Activated CD4-positive, CD25-positive, alpha-beta regulatory T cell treated with anti-CD3 and anti-CD28 coated beads, Interleukin-2, amount 50 U/mL, for 16 hours (primary cell): Measurements from ENCODE around the gene PRPF18.

Experiments used
- DNase-seq: peaks from one replicate; pipeline ENCODE4 v3.0.0-alpha.2; 2020; ENCODE audit warnings: low read depth, low spot score

Gene PRPF18

DNA sequence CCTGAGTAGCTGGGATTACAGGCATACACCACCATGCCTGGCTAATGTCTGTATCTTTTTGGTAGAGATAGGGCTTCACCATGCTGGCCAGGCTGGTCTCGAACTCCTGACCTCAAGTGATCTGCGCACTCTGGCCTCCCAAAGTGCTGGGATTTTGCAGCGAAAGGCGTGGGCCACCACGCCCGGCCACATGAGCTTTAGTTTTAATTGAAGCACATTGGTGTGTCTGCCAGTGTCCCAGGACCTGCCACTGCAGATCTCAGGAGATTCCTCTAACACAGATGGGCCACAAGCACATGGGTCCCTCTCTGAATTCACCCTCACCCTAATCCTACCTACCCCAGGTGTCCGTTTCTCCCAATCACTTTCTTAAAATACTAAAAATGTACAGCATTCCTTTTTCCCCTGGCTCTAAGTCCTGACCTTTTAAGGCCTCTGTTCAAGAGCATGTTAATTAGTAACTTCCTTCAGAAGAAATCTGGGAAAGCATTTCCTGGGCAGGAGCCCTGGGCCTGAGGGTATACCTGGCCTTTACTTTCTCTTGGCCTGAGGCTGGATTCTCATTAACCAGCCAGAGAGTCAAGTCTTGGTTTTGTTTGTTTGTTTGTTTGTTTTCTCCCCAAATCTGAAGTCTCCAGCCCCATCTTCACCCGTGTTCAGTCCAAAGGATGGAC is 82.6 kb downstream of the PRPF18 start:
- DNase-seq, result no peak

DNA sequence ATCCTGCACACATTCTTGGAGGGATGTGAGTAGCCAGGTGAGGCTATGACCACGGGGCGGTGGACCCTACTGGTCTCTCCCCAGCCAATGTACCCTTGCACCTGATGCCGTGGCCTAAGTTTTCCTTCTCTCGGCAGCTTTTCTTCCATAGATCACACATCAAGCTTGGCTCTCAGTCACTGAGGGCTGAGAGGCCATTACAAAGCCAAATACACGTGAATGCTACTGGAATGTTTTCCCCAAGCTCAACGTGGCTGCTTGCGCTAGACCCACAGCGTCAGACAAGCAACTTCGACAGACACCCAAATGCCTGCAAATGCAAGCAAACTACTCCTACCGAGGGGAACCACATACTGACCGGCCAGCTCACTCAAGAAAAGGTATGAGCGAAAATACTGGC is 83.1 kb downstream of the PRPF18 start:
- DNase-seq, result no peak

DNA sequence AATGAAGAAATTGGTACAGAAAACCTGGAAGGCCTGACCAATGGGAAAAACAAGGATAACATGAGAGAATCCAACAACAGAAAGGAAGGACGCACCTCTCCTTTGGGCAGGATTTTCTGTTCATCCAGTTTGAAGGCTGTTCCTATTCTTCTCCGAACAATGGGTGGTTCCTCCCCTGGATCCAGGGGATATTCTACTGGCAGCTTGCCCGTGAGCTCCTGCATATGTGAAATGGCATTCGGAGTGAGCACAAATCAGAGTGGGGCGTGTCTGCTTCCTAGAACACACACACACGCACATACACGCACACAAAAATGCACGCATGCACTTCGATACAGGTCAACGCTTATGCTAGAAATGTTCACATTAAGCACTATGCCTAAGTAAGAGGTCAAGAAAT is 83.5 kb downstream of the PRPF18 start:
- no peak for DNase-seq

DNA sequence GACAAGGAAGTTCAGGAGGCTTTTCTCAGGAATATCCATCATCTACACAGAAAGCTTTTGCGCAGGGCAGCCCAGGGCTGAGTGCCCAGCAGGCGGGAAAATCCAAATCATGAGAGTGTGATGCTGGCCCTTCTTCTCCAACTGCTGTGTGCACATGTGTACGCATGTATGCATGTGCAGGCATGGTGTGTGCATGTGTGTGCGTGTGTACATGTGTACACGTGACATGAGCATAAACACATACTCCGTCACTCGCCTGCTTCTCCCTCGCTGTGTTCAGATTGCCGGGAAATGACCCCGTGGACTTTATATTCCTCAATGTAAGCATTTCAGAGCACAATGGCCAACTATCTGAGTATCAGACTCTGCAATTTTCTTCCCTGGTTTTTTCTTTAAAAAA is 85.1 kb downstream of the PRPF18 start:
- no peak for DNase-seq

DNA sequence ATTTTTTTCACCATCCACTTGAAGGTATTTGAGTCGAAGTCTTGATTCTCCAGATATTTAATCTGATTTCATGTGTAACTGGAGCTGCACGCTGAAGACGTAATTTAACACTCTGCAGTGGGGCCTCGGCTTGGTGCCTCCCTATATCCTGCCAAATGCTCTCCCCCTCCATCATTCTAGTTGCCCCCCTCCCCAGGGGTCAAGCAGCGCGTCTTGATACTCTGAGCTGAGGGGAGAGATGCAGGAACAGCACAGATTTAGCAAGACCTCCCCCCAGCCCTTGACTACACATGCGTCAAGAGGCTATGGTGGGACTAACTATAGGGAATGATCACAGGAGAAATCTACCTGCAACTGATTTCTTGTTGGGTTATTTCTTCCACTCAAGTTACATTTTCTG is 85.8 kb downstream of the PRPF18 start:
- no peak for DNase-seq

DNA sequence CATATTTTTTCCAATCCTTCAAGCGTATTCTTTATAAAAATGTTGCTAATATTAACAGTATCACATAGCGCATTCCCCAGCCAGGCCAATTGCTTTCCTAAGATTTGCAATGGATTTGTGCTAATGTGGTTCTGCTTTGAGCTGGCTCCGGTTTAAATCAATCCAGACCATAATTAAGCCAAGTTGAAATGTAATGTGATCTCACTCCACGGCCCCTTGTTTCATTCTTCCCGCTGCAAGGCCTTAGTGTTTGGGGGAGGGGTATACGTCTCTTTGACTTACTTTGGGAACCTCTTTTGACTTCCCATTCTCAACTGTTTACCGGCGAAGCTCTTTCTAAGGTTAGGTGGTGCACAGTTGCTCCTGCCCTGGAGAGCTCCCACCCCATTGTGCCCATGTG is 86.4 kb downstream of the PRPF18 start:
- DNase-seq, result no peak

DNA sequence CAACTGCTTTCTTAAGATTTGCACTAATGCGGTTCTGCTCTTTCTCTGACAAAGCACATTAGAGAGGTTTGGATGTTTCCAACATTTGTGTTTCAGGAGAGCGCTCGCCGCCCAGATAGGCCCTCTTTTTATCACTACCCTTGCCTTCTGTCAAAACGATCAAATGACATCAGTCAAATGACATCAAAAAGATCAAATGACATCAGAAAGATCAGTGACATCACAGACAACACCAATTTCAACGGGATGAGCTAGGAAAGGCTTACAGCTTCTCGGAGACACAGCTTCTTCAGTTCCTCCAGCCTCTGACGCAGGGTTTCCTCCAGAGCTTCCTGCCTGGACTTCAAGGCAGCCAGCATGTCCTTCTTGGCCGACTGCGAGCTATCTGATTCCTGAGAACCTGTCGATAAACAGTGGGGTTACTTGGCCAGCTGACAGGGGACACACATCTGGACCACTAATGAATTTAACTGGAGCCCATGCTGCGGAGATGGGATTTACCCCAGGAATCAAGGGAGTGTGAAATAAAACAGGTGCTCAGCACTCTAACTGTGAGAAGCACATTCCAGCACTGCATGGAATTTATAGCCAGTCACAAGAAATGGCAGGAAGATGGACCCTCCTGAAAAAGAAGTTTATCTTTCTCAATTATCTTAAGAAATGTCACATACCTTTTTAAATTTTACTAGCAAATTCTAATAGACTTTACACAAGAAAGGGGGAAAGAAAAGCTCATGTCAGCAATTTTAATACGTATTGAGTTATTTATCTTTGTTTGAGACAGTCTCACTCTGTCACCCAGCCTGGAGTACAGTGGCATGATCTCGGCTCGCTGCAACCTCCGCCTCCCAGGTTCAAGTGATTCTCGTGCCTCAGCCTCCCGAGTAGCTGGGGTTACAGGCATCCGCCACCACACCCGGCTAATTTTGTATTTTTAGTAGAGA is 88.2 kb downstream of the PRPF18 start:
- DNase-seq, result no peak

DNA sequence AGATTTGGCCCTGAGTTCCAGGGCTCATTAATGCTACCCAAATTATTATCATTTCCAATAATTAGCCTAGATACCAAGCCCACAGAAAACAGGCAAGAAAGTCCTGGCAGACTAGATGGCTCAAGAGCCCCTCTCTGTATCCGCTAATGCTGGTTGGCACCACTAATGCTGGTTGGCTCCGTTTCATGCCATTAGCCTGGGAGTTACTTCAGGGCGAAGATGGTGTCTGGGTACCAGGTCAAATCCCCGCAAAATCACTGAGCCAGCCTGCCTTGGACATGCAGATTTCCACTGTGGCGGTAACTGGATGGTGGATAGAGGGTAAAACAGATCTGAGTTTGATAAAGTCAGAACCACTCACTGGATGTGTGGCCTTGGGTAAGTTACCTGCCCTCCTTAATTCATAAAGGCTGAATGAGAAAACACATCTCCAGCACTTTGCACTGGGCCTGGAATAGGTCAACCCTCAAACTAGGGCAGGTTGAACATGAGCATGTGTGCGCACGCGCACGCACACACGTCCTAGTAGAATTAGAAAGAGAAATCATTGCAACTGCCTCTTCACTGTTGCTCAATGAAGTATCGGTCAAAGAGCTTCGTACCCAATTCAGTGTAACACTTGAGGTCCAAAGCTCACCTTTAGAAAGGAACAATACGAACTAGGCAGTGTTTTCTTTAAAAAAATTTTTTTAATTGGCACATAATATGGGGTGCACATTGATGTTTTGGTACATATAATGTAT is 91.5 kb downstream of the PRPF18 start:
- DNase-seq, result no peak
